GM20431 (cell line): ENCODE data around the gene BST1.

Experiments used
- in situ Hi-C: fragments of 300-500 bp; cut with MseI, MboI; formaldehyde crosslinking; loops from one replicate; pipeline ENCODE4 v1.15.0; 2020; ENCODE audit warnings: low sequenced_read_pairs; ENCODE audit not compliant: unreplicated experiment

Gene BST1

DNA sequence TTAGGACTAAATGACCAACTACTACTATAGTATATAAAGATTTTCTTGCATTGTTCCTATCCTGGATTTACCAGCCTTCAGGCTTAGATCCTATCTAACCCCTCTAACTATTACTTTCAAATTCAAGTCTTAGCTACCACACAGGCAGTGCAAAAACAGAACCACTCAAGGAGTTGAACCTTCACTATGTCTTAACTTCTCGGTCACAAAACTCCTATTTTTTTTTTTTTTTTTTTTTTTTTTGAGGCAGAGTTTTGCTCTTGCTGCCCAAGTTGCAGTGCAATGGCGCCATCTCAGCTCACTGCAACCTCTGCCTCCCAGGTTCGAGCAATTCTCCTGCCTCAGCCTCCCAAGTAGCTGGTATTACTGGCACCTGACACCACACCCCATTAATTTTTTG is 27.5 kb upstream of the BST1 start:
- in situ Hi-C loops: no loop called here

DNA sequence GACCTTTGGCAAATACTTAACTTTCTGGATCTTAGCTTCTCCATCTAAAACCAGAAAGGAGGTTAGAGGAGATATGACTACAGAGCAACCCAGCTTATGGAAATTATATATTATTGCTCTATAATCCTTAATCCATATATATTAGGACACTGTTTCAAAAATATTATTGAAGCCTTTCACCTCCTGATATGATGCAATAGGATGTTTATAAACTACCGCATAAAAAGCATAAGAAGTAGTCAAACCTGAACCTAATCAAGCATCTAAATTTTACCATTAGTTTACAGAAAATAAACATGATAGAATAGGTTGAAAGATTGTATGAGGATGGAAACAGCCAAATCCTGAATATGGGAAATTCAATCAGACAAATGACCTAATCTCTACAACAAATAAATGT is 26.8 kb upstream of the BST1 start:
- in situ Hi-C loops: no loop called here

DNA sequence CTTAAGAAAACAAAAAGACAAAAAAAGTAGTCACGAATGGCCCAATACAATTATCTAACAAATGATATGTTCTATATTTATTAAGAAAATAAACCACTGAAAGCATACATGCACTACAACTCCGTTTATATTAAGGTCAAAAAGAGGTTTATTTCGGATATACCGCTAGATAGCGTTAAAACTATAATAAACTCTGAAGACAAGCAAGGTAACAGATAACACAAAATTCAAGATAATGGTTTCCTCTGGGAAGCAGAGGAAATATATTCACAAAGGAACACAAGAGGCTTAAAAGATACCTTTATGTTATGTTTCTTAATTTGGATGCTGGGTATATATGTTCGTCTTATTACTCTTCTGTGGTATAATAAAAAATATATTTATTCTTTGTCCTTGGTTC is 26.0 kb upstream of the BST1 start:
- in situ Hi-C loops: no loop called here

DNA sequence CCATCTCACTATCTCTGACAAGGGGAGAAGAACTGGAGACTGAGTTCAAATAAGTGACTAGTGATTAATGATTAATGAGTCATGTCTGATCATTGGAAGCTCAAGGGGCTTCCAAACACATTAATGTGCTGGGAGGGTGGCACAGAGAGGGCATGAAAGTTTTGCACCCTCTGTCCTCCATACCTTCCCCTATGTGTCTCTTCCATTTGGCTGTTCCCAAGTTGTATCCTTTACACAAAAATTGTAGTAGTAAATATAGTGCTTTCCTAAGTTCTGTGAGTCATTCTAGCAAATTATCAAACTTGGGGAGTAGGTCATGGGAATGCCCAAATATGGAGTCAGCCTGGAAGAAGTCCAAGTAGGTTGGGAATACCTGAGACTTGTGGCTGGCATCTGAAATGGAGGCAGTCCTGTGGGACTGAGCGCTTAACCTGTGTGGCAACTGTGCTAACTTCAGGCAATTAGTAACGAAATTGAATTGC is 25.3 kb upstream of the BST1 start:
- in situ Hi-C loops: no loop called here

DNA sequence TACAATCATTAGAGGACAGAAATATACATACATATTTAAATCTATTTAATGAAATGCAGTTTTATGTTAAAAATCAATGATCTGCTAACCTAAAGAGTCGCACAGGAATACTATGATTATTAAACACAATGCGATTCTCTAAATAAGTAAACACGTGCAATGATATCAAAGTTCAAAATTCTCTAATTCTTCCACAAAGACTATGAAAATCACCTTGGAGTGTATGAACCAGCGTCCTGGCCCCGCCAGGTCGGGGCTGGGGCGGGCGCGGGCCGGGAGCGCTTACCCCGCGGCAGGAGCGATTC is 21.8 kb upstream of the BST1 start:
- in situ Hi-C loops: no loop called here

DNA sequence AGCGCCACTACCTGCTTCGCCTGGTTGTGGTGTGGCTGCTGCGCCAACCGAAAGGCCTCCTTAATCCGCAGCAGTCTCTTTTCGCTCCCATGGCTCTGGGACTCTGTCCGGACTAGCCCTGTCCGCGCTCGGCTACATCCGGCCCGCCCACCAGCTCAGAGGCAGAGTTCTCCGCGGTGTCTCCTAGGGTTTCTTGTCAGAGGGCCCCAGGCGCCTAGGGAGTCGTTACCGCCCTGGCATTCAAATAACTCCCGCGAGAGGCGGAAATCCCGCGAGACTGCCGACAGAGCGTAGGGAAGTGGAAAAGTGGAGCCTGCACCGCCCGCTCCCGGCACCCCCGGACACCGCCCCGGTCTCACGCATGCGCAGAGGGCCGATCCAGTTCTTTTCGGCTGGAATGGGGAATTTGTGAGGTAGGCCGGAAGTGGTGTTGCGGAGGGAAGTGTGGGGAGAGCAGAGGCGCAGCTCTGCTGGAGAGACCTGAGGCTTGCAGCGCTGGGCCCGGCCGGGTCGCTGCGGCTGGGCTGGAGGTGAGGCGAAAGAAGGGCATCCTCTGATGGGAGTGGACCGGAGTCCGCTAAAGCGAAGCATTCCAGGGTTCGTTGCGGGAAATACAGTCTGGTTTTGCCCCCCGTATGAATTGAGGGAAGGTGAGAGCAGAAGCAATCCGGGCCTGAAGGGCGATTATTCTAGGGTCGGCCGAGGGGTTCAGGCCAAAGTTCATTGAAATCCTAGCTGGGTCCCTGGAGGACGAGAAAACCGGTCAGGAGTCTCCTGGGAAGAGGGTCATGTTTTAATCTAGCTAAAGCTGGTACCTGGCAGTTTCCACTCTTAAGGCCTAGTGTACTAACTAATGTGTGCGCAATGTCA is 21.3 kb upstream of the BST1 start, which contains the start of gene FAM200B:
Gene FAM200B, plus strand, starts transcription at position 456 of the 870 bp plus-strand sequence. CDS start 5,151 bp downstream, outside the sequence.
- in situ Hi-C loops: no loop called here

DNA sequence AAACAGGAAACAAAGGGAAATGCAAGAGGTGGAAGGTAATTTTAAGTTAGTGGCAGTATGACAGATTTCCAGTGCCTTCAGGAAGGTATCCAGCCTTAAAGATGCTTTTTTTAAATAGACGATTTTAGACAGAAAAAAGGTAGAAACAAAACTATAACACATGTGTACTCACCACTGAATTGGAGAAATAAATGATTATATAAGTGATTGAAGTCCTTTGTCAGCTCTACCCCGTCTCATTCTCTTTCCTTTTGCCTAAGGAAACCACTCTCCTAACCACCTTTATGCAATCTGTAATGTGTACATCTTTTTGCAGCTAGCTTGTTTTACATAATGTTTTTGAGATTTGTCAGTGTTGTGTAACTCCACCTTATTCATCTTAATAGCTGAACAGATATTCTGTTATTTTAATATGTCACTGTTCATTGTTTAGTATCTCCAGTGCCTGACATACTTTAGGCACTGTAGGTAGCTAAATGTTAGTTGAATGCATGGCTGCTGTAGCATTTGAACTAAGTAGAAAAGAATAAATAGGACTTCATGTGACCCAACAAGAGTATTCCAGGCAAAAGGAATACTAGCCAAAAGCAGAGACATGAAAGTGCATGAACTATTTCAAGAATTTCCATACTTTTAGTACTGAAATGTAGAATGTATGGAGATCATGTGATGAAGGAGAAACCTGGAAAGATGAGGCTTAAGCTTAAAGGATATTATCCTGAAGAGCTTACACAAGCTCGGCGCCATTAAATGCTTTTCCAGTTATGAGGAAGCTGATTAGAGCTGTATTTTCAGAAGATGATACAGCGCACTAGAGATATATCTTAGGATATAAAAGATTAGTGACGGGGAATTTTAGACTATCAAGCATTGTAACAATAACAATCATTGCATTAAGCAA is 20.4 kb upstream of the BST1 start:
- in situ Hi-C loops: no loop called here

DNA sequence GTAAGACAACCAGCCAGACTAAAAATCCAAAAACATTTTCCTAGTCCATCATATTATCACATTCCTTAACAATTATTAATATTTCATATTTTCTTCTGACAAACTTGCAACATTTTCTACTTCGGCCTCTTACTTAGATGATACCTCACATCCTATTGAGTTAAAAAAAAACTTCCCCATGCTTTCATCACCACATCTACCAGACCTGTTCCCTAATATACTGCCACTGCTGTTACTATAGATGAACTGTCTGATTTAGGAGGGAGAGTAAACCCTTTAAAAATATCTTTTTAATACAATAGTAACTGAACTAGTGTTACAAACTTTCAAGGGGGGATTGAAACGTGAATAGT is 19.7 kb upstream of the BST1 start:
- in situ Hi-C loops: no loop called here

DNA sequence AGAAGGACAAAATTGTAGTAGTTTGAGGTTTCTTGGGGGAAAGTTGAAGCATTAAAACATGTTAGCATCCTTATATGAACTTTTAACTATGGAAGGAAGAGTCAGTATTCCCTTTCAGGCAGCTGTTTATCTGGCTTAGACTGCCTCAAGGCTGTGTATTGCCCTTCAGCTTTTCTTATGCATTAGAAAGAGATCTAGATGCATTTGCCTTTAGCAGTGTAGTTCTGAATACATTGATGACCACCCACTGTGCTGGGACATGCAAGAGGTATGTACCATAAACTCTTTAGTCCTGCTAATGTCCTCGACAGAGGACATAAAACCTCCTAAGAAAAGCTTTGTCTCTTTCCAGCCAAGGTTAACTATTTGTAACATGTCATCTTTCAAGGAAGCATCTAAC is 18.4 kb upstream of the BST1 start:
- in situ Hi-C loops: no loop called here

DNA sequence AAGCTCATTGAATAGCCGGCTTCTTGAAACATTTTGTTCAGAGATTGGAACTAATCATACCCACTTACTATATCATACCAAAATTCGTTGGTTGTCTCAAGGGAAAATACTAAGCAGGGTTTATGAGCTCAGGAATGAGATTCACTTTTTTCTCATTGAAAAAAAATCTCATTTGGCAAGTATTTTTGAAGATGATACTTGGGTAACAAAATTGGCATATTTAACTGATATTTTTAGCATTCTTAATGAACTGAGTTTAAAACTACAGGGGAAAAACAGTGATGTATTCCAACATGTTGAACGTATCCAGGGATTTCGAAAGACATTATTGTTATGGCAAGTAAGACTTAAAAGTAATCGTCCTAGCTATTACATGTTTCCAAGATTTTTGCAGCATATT is 14.8 kb upstream of the BST1 start:
- in situ Hi-C loops: no loop called here

DNA sequence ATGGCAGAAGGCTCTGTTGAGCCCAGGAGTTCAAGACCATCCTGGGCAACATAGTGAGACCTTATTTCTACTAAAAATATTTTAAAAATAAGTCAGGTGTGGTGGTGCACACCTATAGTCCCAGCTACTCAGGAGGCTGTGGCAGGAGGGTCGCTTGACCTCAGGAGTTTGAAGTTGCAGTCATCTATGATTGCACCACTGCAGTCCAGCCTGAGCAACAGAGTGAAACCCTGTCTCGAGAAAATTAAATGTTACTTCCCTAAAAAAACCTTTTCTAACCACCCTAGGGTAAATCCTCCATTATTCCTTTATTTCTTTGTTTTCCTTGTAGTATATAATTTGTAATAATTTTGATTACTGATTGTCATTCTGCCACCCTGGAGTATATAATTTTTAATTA is 13.3 kb upstream of the BST1 start:
- in situ Hi-C loops: no loop called here

DNA sequence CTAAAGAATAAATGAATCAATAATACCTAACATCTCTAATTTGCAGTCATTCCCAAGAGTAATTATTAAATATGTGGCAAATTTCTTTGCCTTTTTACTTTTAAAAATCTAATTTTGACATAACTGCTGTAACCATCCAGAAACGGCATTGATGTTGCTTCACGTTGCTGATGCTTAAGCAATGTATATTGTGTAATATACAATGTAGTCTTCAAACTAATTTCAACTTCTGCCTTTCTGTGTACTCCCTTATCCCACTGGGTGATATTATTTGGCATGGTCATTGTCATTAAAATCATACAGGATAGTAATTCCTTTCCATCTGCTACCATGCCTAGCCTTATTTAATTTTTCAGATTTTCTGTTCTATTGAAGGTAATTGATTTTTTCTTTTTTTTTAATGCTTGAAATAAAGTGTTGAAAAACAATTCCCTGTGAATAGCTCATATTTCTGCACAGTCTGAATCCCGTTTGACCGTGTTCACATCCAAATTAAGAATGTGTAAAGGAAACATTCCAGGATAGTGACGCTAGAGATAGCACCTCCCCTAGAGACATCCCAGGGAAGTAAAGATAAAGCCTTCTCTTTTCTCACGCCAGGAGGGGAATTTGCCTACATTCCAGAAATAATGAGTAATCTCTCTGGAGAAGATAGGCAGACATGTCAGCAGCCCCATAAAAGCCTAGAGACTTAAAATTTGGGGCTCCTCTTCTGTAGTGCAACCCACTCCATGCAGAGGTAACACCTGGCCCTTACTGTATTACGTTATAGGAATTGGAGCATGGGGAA is 12.7 kb upstream of the BST1 start:
- in situ Hi-C loops: no loop called here

DNA sequence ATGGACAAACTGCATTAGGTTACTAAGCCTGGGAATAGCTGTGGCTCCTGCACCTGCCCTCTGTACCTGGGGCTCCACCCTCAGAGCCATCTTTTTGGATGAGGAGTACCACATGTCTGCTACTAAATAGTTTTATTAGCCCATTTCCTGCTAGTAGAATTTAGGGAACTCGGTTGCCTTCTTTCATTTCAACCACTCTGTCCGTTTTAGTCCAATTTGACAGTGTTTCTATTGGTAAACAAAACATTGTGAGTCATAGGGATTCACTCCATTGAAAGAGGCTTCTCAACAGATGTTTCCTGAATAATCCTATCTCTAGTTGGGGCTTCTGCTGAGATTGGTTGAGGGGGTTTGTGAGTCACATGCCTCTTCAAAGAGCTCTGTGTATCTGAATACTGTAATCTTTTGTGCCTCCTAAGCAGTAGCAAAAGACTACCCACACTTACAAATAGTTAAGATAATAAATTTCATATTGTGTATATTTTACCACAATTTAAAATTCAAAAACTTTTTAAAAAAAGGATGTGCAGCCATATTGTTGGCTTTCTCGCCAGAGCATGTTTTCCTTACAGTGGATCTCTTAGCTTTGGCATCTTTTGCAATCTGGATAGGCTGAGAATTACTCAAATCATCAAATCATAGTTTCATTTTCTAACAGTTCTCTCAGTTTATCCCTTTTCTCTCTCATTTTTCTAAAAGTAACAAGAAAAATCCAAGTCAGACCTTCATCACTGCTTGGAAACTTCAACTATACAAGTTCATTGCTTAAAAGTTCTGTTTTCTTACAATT is 11.3 kb upstream of the BST1 start:
- in situ Hi-C loops: no loop called here

DNA sequence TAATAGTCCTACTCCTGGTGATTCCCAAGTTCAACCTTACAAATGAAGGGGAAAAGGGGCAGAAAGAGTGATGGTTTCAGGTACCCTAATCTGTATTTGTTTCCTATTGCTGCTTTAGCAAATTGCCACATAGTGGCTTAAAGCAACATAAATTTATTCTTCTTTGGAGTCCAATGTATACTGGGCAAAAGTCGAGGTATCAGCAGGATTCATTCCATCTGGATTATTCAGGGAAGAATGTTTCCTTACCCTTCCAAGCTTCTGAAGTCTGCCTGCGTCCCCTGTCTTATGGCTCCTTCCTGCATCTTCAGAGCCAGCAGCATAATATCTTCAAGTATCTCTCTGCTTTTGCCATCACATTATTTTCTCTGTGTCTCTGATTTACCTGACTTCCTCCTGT is 10.3 kb upstream of the BST1 start:
- in situ Hi-C loops: no loop called here

DNA sequence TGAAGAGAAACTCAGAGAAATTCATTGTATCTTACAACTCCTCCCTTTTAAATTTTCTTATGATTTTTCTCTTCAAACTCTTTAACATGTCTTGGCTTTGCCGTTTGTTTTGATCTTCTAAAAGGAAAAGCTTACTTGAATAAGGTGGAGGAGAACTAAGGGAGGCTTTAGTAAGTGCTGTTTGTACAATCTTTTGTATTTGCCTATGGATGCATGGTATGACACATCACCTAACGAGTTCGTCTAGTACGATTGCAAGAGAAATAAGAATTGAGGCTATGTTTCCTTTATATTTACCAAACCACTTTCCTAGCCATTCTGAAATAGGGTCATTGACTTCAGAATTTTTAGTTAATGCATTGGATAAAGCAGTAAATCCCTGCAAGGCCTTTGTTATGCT is 8.4 kb upstream of the BST1 start:
- in situ Hi-C loops: no loop called here

DNA sequence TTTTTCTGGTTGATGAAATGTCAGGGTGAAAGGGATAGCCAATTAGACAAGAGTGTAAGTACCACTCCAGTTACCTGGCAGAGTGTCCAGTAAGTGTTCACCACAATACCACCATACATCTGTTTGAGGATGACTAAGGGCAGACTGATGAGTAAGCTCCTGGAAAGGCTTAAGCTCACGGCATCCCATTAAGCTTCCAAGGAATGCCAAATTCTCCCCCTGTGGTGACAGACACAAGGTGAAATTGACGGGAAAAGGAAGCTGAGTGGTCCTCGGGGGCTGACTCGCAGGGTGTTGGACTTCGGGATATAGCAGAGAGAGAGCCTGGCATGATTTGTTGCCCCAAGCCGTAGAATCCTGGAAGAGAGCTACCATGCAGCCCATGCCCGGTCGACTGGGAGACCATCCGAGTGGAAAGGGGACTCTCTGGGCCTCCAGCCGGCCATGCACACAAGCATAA is 7.6 kb upstream of the BST1 start:
- in situ Hi-C loops: no loop called here

DNA sequence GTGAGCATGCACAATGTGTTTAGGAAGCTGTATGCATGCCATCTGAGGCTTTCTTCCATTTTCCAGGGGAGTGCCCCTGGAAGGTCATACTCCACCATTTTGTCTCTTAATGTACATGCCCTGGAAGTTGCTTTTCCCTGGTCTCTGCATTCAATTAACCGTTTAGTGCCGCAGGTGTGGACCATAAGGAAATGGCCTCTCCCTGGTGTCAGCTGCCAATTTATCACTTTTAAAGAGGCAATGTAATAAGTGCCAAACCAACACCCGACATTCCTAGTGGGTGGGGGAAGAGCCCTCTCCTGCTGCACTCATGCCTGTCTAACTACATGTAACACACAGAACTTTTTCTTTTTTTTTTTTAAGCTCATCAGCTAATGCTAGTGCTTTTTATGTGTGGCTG is 7.1 kb upstream of the BST1 start:
- in situ Hi-C loops: no loop called here

DNA sequence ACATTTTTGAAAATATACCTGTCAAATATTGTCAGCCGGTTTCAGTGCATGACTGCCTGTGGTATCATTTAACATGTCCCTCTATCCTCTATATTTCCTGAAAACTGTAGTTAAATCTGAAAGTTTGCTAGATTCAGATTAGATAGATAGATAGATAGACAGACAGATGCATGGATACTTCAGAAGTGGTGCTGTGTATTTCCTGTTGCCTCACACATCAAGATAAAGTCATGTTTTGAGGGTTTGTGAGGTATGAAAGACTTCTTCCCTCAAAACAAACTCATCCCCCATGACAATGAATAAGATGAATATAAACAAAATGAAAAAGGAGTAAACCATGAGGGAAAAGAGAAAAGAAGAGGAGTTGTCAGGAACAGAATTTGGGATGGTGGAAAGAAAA is 6.0 kb upstream of the BST1 start:
- in situ Hi-C loops: no loop called here

DNA sequence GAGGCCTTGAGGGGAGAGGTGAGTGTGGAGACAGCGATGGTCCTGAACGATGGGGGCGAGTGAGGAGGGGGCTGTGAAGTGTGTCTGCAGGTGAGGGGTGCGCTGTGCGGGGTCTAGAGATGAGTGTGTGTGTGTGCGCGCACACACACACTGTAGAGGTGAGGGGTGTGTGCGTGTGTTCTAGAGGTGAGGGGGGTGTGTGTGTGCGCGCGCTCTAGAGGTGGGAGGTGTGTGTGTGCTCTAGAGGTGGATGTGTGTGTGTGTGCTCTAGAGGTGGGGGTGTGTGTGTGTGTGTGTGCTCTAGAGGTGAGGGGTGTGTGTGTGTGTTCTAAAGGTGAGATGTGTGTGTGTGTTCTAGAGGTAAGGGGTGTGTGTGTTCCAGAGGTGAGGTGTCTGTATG is 574 bp downstream of the BST1 start:
- in situ Hi-C loops: no loop called here

DNA sequence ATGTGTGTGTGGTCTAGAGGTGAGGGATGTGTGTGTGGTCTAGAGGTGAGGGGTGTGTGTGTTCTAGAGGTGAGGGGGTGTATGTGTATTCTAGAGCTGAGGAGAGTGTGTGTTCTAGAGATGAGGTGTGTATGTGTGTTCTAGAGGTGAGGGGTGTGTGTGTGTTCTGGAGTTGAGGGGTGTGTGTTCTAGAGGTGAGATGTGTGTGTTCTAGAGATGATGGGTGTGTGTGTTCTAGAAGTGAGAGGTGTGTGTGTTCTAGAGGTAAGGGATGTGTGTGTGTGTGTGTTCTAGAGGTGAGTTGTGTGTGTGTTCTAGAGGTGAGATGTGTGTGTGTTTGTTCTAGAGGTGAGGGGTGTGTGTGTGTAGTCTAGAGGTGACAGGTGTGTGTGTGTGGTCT is 1.3 kb downstream of the BST1 start:
- in situ Hi-C loops: no loop called here
